Measurements from ENCODE around the gene BEX5. TPM values are rescaled to one million over a fixed set of nuclear protein-coding genes. Genes with fewer than 3 reads are reported as not detected.

BEX5 gene
- total RNA-seq, 1 donor from 2014 or later = 1.0 TPM

Other genes with a start within 250 kb of the BEX5 start
- 35.0 TPM for gene ZMAT1, start 223.9 kb downstream of the BEX5 start, total RNA-seq
- 6.2 TPM for gene TCEAL2, start 30.3 kb downstream of the BEX5 start, total RNA-seq
- not detected for gene TCEAL6, start 13.5 kb downstream of the BEX5 start, total RNA-seq
- gene TCP11X1, start 59.3 kb upstream of the BEX5 start, total RNA-seq = not detected
- not detected for gene NXF2, start 91.2 kb upstream of the BEX5 start, total RNA-seq